NCI-H226 (cell line): Measurements from ENCODE around the gene SLC1A7.
A peak's percentile ranks its signal among the peaks of the same experiment; 100 is the strongest.

Source experiments
- DNase-seq: peaks from one replicate; pipeline ENCODE4 v3.0.0-alpha.2; 2015

Gene SLC1A7

DNA sequence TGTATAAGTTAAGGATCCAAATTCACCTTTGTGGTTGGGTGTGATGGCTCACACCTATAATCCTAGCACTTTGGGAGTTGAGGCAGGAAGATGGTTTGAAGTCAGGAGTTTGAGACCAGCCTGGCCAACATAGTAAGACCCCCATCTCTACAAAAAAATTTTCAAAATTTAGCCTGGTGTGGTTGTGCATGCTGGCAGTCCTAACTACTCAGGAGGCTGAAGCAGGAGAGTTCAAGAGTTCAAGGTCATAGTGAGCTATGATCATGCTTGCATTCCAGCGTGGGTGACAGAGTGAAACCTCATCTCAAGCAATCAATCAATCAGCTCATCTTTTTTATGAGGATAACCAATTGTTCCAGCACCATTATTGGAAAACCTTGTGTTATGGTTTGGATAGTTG is 16.5 kb upstream of the SLC1A7 start:
- no peak for DNase-seq

DNA sequence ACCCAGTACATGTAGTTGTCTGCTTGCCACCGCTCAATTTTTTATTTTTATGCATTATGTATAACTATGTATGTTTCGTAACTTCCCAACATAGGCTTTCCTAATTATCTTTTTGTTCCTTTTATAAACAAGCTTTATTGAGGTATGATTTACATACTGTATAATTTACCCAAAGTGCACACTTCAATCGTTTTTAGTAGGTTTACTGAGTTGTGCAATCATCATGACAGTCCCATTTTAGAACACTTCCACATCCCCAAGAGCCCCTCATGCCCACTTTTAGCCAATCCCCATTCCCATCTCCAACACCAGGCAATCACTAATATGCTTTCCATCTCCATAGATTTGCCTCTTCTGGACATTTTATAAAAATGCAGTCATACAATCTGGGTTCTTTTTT is 14.3 kb upstream of the SLC1A7 start:
- DNase-seq = no peak

DNA sequence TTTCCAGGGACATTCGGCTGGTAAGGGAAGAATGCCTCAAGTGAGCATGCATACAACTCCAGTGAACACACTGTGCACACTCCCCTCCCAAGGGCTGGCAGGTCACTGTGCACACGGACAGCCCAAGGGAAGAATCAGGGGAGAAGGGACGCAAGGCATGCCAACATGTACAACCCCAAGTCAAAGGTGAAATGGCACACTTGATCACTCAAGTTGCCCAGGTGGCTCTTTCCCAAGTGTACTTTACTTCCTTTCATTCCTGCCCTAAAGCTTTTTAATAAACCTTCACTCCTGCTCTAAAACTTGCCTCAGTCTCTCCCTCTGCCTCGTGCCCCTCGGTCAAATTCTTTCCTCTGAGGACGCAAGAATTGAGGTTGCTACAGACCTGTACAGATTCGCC is 13.5 kb upstream of the SLC1A7 start:
- no peak for DNase-seq

DNA sequence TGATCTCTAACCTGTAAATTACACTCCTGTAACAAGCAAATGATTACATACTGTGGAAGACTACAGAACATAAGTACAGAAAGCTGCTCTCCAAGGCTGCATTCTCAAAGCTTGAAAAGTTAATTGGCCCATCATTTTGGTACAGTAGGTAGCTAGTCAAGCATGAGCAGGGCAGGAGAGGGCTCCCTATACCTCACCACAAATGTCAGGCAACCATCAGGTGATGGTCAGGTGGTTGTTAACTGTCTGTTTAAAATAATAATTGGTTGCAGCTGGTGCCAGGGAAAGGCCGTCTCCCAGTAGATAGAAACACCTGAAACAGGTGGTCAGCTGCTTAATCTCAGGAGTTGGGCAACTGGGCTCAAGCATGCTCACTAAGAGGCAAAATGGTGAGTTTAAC is 13.1 kb upstream of the SLC1A7 start:
- no peak for DNase-seq

DNA sequence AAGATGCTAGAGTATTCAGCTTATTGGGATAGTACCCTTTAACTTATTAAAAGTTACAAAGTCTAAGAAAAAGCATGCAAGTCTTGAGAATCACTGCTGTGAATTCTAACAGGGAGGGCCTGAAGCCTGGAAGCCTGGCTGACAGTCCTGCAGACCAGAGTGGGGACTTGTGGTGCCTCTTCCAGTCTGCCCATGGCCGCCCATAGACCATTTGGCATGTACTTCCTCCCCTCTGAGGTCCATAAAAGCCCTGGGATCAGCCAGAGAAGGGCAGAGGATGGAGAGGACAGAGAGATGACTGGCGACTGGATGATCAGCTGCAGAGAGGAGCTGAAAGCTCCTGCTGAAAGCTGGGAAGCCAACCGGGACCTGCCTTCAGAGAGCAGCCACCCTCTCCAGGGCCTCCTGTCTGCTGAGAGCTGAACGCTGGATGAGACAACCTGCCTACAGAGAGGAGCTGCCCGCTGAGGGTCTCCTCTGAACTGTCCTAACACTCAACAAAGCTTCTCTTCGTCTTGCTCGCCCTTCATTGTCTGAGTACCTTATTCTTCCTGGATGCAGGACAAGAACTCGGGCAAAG is 12.5 kb upstream of the SLC1A7 start:
- no peak for DNase-seq

DNA sequence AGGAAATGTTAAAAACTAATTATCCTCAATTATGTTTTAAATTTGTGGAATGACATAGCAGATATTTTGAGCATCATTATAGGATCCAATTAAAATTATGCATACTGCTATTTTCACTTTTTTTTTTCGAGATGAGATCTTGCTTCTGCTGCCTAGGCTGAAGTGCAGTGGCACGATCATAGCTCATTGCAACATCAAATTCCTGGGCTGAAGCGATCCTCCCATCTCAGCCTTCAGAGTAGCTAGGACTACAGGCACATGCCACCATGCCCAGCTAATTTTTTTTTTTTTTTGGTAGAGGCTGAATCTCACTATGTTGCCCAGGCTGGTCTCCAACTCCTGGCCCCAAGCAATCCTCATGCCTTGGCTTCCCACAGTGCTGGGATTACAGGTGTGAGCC is 11.3 kb upstream of the SLC1A7 start:
- DNase-seq = peak; percentile 60

DNA sequence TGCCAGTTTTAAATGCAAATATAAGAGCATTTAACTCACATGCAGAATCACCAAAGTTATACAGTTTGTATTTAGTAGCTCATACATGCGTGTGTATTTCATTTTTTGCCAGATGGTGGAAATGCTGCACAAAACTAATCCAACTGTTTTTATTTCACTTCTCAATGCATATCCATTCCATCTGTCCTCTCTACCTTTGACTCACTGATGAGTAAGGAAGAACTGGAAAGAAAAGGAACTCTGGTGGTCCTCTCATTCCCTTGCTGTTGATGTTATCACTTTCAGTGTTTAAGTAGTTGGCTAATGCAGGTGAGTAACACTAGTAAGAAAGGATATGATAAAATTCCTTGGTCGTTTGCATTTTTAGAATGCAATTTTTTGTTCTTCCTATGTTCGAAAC is 5.7 kb upstream of the SLC1A7 start:
- DNase-seq = peak; percentile 79

DNA sequence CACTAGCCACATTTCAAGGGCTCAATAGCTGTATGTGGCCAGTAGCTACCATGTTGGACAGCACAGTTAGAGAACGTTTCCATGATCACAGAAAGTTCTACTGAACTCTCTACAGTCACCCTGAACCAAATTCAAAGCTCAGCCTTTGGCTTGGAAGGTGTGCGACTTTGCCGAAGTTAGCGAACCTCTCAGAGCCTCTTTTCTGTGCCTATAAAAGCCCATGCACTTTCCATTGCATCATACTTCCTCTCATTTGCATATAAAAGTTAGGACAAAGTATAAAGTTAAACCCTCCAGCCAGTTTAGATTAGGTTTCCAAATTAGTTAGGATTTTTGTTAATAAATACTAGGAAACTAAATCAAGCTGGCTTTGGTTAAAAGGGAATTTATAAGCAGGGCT is 4.7 kb upstream of the SLC1A7 start:
- DNase-seq = no peak

DNA sequence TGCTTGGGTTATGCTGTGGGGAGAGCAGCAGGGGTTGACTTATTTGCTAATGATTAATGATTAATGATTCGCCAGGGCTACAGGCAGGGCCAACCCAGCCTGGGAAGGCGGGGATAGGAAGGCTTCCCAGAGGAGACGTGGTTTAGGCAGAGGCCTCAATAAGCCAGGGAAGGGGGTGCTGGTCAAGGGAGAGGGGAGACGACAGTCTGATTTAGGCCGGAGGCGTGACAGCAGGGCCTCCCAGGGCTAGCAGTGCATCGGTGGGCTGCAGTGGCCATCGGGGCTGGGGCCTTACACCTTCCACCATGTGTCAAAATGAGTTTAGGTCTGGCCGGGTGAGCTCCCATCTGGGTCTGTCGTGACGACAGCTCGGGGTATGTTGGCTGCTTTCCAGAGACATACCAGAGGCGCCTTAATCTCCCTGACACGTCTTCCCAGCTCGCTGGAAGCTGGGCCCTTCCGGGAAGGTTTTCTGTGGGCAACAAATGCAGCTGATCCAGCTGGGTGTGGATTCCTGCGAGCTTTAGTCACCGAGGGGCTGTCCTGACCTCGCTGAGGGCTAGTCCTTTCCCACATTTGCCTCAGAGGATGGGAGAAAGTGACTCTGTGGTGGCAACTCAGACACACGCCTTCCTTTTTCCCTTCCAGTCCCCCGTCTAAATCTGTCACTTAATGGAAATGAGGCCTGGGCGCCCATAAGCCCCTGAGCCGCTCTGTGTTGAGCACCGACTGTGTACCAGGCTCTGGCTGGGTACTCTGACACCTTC is 3.7 kb upstream of the SLC1A7 start:
- peak; percentile 100 for DNase-seq

DNA sequence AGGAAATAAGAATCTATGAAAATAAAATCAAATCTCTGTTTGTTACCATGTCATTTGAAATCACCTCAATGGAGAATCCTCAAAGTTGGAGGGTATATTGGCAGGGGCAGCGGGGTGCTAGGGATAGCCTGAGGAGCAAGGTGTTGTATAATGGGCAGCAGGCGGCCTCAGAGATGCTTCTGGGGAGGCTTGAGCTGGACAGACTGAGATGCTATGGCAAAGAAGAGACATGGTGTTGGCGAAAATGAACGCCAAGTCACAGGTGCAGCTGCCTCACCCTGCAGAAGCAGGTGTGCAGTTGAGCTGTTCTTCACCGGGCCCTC is 3.1 kb upstream of the SLC1A7 start:
- DNase-seq = no peak

DNA sequence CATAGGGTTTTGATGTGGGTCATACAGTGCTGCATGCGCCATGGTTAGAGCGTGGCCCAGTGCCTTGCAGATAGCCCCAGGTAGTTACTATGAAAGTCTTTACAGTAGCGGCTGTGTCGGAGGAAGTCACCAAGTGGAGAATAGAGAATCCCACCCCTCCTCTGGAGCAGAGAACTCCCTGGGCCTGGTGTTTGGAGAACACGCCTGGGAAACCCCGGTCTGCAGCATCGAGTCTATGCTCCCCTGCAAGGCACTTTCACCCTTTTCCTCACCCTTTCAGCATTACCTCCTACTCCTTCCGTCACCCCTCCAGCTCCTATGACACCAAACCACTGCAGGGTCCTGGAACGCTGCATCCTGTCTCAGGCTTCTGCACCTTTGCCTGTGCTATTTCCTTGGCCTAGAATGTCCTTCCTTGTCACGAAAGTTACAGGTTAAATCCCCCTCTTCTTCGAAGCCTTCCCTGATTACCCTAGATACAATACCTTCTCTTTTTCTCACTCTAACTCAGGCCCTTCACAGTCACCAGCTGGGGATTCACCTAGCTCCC is 2.7 kb upstream of the SLC1A7 start:
- DNase-seq = no peak

DNA sequence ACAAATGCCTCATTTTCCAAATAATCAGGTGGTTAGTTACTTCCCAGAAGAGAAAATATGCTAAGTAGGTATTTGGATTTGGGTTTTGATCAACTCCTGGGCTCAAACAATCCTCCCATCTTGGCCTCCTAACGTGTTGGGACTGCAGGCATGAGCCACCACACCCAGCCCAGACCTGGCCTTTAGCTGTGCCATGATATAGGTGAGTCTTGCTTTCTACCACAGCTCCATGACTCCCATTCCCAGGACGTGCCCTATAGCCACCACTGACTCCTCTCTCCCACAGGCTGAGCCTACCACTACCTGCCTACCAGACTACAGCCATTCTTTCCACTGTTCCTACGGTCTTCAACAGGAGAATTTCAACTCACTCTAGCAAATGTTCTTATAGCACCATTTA is 1.8 kb upstream of the SLC1A7 start:
- DNase-seq = no peak

DNA sequence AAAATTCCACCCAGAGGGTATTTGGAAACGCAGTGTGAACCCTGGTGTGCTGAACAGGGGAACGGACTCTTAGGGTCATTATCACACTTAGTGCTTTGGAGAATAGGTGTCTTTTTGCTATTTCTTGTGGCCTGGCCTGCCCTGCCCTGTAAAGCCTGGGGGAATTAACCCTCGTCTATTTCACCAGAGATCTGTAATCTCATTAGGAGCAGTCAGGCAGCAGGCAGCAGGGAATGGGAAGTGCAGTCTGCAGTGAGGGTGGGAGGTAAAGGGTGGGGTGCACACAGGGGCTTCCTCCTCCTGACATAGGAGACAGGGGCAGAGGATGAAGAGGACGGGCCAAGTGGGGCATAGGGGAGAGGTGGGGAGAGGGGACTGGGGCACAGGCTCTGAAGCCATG is 1.1 kb upstream of the SLC1A7 start:
- no peak for DNase-seq

DNA sequence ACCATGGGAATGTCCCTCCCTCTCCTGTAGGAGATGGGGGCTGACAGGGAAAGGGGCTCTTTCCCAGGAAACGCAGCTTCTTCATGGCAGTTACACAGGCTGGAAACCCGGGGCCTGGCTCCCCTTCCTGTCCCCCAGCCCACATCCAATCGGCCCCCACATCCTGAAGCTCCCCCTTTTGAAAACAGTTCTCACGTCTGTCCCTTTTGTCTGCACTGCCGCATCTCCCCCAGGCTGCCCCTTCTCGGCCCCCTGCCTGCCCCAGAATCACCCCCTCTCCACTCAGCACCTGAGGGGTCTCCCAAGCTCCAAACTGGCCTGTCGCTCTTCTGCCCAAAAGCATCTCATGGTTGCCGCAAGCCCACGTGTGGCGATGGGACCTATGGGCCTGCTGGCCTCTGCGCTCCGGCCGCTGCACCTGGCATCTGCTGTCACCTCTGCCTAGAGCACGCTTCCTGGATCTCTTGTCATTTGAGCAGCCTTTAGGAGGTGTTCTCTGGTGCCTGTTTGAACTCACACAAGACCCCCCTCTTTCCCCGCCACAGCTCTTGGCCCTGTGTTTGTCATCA is 867 bp downstream of the SLC1A7 start:
- DNase-seq = no peak

DNA sequence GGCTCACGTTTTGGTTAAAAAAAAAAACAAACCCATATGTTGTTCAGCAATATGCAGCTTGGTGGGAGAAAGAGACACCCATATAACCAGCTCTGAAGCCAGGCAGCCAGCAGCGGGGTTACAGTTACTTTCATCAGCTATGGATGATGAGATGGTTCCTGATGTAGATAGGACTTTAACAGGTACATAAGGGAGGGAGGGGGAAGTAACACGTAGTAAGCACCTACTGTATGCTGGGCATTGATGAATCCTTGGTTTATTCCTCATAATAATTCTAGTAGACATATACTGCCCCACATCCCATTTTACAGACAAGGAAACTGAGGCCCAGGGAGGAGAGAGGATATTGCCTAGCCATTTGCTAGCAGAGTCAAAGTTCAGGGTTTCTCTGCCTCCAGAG is 2.0 kb downstream of the SLC1A7 start:
- DNase-seq = no peak

DNA sequence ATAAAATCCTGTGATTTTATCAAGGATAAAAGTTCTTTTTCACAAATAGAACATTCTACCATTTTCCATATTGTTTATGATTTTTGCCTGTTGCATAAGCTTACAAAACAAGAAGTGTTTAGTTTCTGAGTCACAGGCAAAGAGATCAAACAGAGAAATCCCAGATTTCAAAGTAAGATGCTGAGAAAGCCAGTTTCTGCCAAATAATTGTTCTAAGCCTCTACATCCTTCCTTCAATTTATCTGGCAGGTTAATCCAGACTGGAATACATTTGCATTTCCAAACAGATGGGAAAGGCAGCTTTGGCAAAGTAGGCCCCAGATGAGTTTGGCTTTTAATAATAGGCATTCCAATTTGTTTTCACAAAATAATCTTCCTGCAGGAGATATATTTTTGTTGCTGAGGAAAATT is 2.5 kb downstream of the SLC1A7 start:
- no peak for DNase-seq

DNA sequence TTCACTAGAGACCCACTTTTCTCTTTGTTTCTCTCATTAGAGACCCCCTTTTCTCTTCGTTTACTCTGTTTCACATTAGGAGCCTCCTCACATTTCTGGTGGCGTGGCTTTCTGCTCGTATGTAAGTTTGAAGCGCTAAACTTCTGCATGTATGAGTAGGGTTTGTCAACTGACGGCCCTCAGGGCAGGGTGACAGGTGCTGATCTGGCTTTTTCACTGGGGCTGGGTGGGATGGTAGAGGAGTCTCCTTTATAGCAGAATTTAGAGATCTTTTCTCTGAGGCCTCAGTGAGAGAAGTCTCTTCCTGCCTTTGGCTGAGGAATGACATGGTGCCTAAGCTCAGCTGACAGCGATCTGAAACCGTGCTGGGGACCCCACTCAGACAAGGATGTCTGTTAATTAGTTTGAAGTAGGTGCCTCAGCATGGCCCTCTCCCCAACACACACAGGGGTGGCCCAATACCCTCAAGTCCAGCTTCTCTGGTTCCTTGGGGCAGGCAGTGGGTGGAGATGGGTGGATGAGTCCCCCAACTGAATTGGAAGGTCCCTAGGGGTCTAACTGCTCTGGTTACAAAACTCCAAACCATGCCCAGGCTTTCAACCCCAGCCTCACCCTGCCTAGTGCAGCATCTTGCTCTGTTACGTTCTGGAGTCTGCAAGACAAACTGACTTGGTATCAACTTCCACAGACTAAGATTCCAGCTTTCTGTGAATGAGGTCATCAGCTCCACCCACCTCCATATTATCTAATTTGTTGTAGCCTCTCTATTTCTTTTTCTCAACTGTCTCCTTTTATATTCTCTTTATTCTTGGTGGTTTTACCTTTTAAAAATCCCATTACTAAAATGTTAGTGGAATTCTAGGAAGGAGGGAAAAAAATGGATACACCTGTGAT is 3.2 kb downstream of the SLC1A7 start:
- DNase-seq = no peak

DNA sequence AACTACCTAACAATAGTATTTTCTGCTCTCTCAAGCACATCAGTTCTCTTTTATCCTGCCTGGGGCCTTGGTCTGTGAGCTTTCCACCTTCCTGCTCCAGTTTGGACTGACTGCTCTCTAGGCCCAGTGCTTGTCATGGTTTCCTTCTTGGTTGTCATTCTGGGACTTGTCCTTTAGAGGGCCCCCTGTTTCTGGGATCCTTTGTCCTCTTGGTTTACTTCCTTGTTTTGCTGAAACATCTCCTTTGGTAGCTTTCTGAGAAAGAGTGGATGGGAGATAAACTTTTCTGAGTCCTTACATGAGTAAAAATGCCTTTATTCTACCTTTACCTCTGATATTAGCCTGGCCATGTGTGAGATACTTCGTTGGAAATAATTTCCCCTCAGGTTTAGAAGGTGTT is 4.7 kb downstream of the SLC1A7 start:
- DNase-seq = no peak

DNA sequence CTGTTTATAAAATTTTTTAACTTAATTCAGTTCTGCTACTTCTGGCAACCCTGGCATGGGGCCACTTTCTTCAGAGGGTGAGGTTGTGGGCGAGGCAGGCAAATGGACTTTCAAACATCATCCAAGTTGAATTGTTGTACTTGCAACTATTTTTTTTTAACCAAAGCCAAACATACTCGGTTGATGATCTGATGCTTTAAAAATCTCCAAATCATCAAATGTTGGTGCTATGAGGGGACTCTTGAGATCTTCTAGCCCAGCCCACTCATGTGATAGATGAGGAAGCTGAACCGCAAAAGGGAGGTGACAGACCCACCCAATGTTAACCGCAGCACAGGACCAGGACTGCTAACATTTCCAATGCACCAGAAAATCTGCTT is 6.7 kb downstream of the SLC1A7 start:
- peak; percentile 96 for DNase-seq

DNA sequence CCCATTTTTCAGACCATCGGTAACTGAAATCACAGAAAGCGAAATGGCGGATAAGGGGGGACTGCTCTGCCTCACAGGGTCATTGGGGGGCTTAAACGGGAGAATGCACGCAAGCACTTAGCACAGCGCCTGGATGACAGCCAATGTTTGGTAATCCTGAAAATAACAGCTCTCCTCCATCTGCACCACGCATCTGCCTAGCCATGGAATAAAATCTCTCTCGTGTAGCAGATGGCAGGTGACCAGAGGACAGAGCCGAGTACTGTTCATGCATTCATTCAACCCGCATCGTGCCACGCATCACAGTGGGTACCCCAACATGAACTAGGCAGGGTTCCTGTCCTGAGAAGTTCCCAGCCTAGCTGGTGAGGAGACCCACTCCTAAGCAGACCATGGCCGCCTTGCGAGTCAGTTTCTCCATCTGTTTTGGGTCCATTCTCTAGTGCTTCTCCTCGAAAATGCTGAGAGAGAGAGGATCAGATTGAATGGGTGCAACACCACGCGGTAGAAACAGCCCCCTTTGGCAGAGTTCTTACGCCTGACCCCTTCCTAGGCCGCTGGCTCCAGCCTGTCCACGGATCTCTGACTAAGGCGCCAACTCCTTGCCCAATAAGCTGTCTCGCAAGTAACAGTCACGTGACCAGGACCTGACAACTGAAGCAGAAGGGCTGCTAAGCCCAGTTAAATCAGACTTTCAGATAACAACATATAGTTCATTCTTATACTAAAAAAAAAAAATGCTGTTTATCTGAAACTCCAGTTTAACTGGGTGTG is 7.3 kb downstream of the SLC1A7 start:
- DNase-seq = peak; percentile 96

DNA sequence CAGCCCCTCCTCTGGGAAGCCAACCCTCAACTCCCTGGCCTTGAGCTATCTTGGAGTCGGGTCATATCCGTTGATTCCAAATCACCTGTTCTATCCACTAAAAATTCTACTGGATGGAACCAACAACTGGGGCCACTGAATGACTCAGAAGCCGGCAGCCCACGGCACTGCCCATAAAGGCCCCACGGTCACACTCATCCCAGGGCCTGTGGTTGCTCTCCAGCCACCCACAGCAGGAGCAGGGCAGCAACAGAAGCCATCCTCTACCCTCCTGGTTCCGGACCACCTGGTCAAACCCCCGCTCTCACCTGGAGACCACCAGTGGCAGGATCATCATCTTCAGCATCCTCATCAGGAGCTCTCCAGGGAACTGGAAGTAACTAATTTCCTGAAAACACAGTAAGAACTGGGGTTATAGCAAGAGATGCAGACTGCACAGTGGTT is 8.4 kb downstream of the SLC1A7 start:
- DNase-seq = no peak

DNA sequence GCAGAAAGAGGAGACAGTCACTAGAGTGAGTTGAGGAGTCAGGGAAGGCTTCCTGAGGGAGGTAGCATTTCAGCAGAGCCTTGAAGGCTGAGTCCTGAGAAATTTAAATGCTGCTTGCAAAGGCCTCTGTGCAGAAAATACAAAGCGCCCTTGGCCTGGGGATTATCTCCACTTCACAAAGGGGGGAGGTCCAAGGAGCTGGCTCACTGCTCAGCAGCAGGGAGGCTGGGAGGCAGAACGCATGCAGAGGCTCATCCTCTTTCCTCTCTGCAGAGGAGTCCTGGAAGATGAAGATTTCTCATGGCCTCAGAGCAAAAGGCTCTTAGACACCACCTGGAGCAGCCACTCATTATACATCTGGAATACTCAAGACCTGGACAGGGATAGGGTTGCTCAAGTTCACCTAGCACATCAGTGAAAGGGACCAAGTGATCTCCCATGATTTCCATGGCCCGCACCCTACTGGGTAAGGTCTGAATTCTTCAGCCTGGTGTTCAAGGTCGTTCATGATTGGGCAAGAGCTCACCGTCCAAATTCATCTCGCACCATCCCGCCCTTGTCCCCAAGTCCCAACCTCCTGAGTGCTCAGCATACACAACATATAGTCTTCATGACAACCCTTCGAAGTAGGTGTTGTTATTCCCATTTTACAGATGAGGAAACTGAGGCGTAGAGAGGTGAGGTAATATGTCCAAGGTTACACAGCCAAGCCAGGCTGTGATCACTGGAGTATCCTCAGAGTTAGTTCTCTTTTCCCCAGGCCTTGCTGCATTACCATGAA is 9.0 kb downstream of the SLC1A7 start:
- no peak for DNase-seq
